A549 (cell line): ENCODE measurements around the gene LOX.

Experiments used
- BCL3 ChIP-seq: fragments of >200 bp; sonication (Bioruptor Twin); formaldehyde crosslinking; IDR thresholded peaks from 3 replicates; pipeline ENCODE4 v1.6.1; 2016
- BHLHE40 ChIP-seq: IDR thresholded peaks from 2 replicates; pipeline ENCODE4 v1.6.1; 2012; ENCODE audit warnings: low read depth, low read length, inconsistent platforms
- CHD2 ChIP-seq: fragments of 150-350 bp; IDR thresholded peaks from 2 replicates; pipeline ENCODE4 v1.6.1; 2014; ENCODE audit warnings: low read length; ENCODE audit not compliant: partially characterized antibody
- CTCF ChIP-seq: fragments of >200 bp; sonication (Bioruptor Twin); formaldehyde crosslinking; IDR thresholded peaks from 3 replicates; pipeline ENCODE4 v1.5.1; 2016
- E2F6 ChIP-seq: IDR thresholded peaks from 2 replicates; pipeline ENCODE4 v1.6.1; 2012; ENCODE audit warnings: low read depth, borderline replicate concordance
- EP300 ChIP-seq, 2 experiments: fragments of >200 bp; sonication (Bioruptor Twin); formaldehyde crosslinking; IDR thresholded peaks; 2 replicates in 1 of 2; 3 replicates in 1 of 2; pipeline ENCODE4 v1.6.1; 2016 to 2017
- POLR2AphosphoS2 ChIP-seq: conservative IDR thresholded peaks from 2 replicates; pipeline ENCODE4 v1.6.1; 2012; ENCODE audit warnings: low read length, improper control_type of control experiment, inconsistent platforms
- RAD21 ChIP-seq, 2 experiments: fragments of >200 bp in 1 of 2; sonication (Bioruptor Twin) in 1 of 2; formaldehyde crosslinking in 1 of 2; IDR thresholded peaks in 1 of 2; conservative IDR thresholded peaks in 1 of 2; 2 replicates in 1 of 2; 3 replicates in 1 of 2; pipeline ENCODE4 v1.6.1; 2012 to 2018; ENCODE audit warnings: inconsistent platforms in 1 of 2
- SMC3 ChIP-seq: fragments of >200 bp; sonication (Bioruptor Twin); formaldehyde crosslinking; IDR thresholded peaks from 3 replicates; pipeline ENCODE4 v1.6.1; 2018; ENCODE audit warnings: inconsistent platforms
- SREBF2 ChIP-seq: fragments of 450-650 bp; IDR thresholded peaks from 2 replicates; pipeline ENCODE4 v1.6.1; 2014; ENCODE audit warnings: mild to moderate bottlenecking, moderate library complexity
- ZC3H11A ChIP-seq: fragments of 450-650 bp; IDR thresholded peaks from 2 replicates; pipeline ENCODE4 v1.6.1; 2014; ENCODE audit warnings: antibody characterized with exemption, mild to moderate bottlenecking
- TF ChIP-seq, protein P1 (sequence below): fragments of 200-600 bp; sonication (generic); IDR thresholded peaks from 2 replicates; pipeline ENCODE4 v1.6.1; 2016; ENCODE audit warnings: antibody characterized with exemption, mild to moderate bottlenecking, moderate library complexity
- TF ChIP-seq, protein P2 (sequence below): fragments of 150-350 bp; IDR thresholded peaks from 2 replicates; pipeline ENCODE4 v1.6.1; 2014; ENCODE audit warnings: low read depth, mild to moderate bottlenecking, low read length
- TF ChIP-seq, protein P3 (sequence below): fragments of 250-450 bp; sonication (Bioruptor Pico); IDR thresholded peaks from 2 replicates; pipeline ENCODE4 v1.5.0; 2021; ENCODE audit warnings: mild to moderate bottlenecking, moderate library complexity, borderline replicate concordance

DNA sequence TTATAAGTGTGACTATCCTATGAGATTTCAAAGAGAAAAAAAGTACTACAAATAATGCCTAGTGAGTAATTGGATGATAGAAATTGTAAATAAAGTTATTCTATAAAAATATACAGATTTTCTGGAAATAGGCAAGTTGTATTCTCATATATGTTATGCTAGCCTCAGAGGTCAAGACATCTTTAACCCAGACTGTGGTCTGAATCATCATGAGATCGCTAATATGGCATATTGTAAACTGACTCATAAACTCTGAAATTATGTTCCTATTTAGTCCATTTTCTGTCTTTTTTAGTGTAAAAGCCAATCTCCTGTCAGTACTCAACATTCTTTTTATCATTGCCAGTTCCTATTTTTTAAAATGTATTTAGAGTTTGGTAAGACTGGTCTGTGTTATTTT, 14.2 kb downstream of the LOX start:
- TF ChIP-seq SMC3 (no peak), CTCF (no peak), E2F6 (no peak), BCL3 (no peak), EP300 (IDR thresholded peaks at IDR 0.05) (no peak), RAD21 (conservative IDR thresholded peaks at IDR 0.05 in 1 of 2, IDR thresholded peaks at IDR 0.05 in 1 of 2) (no peak), CHD2 (no peak), ZC3H11A (no peak), SREBF2 (no peak), POLR2AphosphoS2 (no peak), BHLHE40 (no peak)
- TF ChIP-seq, protein P1, sequence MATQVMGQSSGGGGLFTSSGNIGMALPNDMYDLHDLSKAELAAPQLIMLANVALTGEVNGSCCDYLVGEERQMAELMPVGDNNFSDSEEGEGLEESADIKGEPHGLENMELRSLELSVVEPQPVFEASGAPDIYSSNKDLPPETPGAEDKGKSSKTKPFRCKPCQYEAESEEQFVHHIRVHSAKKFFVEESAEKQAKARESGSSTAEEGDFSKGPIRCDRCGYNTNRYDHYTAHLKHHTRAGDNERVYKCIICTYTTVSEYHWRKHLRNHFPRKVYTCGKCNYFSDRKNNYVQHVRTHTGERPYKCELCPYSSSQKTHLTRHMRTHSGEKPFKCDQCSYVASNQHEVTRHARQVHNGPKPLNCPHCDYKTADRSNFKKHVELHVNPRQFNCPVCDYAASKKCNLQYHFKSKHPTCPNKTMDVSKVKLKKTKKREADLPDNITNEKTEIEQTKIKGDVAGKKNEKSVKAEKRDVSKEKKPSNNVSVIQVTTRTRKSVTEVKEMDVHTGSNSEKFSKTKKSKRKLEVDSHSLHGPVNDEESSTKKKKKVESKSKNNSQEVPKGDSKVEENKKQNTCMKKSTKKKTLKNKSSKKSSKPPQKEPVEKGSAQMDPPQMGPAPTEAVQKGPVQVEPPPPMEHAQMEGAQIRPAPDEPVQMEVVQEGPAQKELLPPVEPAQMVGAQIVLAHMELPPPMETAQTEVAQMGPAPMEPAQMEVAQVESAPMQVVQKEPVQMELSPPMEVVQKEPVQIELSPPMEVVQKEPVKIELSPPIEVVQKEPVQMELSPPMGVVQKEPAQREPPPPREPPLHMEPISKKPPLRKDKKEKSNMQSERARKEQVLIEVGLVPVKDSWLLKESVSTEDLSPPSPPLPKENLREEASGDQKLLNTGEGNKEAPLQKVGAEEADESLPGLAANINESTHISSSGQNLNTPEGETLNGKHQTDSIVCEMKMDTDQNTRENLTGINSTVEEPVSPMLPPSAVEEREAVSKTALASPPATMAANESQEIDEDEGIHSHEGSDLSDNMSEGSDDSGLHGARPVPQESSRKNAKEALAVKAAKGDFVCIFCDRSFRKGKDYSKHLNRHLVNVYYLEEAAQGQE, result no peak
- TF ChIP-seq, protein P2, sequence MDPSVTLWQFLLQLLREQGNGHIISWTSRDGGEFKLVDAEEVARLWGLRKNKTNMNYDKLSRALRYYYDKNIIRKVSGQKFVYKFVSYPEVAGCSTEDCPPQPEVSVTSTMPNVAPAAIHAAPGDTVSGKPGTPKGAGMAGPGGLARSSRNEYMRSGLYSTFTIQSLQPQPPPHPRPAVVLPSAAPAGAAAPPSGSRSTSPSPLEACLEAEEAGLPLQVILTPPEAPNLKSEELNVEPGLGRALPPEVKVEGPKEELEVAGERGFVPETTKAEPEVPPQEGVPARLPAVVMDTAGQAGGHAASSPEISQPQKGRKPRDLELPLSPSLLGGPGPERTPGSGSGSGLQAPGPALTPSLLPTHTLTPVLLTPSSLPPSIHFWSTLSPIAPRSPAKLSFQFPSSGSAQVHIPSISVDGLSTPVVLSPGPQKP, result no peak
- TF ChIP-seq, protein P3, sequence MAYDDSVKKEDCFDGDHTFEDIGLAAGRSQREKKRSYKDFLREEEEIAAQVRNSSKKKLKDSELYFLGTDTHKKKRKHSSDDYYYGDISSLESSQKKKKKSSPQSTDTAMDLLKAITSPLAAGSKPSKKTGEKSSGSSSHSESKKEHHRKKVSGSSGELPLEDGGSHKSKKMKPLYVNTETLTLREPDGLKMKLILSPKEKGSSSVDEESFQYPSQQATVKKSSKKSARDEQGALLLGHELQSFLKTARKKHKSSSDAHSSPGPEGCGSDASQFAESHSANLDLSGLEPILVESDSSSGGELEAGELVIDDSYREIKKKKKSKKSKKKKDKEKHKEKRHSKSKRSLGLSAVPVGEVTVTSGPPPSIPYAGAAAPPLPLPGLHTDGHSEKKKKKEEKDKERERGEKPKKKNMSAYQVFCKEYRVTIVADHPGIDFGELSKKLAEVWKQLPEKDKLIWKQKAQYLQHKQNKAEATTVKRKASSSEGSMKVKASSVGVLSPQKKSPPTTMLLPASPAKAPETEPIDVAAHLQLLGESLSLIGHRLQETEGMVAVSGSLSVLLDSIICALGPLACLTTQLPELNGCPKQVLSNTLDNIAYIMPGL, result no peak
